Measurements from ENCODE around the gene TDRD1.

- TF ChIP-seq ZNF274 (IDR thresholded peaks at IDR 0.05; ENCODE audit: low read depth, low read length): no peak
- TF ChIP-seq YY1 (IDR thresholded peaks at IDR 0.05; ENCODE audit: insufficient read depth, insufficient read length): no peak
These were observed 73.7 kb downstream of the TDRD1 start for GRCh38 chr10:114252883-114253282.

Measured in NT2/D1 (cell line).